Sigmoid colon (tissue), 4 donors: ENCODE data around the gene CHD1.

Experiments
- POLR2A ChIP-seq, 2 donors: fragments of 450-650 bp; IDR thresholded peaks; one replicate each; pipeline ENCODE4 v1.6.1; 2016; ENCODE audit warnings: antibody characterized with exemption in 2 of 2, mild to moderate bottlenecking in 2 of 2, moderate library complexity in 2 of 2
- POLR2AphosphoS5 ChIP-seq, 4 donors: sonication (generic); formaldehyde crosslinking; IDR thresholded peaks; one replicate each; pipeline ENCODE4 v1.6.1; 2017; ENCODE audit warnings: antibody characterized with exemption in 4 of 4
- TF ChIP-seq, protein P1 (sequence below), 4 experiments: fragments of 450-650 bp in 3 of 4; fragments of 200-600 bp in 1 of 4; IDR thresholded peaks; one replicate each; pipeline ENCODE4 v1.5.1; 2016 to 2019; ENCODE audit warnings: antibody characterized with exemption in 4 of 4, mild to moderate bottlenecking in 3 of 4, moderate library complexity in 2 of 4

- TF ChIP-seq, protein P1, sequence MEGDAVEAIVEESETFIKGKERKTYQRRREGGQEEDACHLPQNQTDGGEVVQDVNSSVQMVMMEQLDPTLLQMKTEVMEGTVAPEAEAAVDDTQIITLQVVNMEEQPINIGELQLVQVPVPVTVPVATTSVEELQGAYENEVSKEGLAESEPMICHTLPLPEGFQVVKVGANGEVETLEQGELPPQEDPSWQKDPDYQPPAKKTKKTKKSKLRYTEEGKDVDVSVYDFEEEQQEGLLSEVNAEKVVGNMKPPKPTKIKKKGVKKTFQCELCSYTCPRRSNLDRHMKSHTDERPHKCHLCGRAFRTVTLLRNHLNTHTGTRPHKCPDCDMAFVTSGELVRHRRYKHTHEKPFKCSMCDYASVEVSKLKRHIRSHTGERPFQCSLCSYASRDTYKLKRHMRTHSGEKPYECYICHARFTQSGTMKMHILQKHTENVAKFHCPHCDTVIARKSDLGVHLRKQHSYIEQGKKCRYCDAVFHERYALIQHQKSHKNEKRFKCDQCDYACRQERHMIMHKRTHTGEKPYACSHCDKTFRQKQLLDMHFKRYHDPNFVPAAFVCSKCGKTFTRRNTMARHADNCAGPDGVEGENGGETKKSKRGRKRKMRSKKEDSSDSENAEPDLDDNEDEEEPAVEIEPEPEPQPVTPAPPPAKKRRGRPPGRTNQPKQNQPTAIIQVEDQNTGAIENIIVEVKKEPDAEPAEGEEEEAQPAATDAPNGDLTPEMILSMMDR (IDR thresholded peaks at IDR 0.05), result no peak
- TF ChIP-seq POLR2A (IDR thresholded peaks at IDR 0.05) (no peak), POLR2AphosphoS5 (IDR thresholded peaks at IDR 0.05) (no peak)
These were observed 103.0 kb downstream of the CHD1 start for GRCh38 chr5:98825582-98826375.
